NCI-H2107 (cell line): Measurements from ENCODE around the gene ITIH1.

Experiments
- DNase-seq: peaks from one replicate; lab custom pipeline; 2025; lab: John Stamatoyannopoulos, UW

Gene ITIH1

DNA sequence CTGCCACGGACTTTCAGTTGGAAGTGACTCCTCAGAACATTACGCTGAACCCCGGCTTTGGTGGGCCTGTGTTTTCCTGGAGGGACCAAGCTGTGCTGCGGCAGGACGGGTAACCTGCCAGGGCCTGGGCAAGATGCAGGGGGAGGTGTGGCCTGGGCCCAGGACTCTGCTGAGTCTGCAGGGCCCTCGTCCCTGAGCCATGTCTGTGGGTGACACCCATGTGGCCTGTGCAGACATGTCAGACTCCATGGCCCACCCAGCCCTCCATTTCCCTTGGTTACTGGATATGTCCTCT, 12.3 kb downstream of the ITIH1 start:
- no peak for DNase-seq

DNA sequence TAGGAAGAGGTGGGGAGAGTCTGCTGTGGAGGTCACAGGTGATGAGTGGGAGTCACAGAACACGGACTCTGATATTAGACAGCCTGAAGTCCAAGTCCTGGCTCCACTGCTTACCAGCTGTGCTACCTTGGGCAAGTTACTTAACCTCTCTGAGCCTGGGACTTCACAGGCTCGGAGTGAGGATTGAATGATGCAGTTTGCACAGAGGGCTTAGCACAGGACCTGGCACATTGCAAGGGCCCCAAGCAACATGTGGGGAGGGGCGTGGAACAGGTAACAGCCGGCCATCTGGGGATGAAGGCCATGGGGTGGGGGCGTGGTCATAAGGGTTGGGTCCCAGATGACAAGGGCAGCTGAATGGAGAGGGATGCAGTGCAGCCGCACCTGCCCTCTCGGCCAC, 12.9 kb downstream of the ITIH1 start:
- DNase-seq = no peak

DNA sequence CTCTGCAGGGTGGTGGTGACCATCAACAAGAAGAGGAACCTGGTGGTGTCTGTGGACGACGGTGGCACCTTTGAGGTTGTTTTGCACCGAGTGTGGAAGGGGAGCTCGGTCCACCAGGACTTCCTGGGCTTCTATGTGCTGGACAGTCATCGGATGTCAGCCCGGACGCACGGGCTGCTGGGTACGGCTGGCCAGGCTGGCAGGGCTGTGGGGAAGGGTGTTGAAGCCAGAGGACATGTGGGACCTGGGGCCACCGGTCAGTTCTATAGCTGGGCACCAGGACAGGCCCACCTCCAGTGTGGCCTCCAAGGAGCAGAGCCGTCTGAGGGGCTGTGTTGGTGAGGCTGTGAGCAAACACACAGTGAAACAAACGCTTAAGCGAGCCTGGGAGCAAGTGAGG, 13.3 kb downstream of the ITIH1 start:
- DNase-seq = no peak

DNA sequence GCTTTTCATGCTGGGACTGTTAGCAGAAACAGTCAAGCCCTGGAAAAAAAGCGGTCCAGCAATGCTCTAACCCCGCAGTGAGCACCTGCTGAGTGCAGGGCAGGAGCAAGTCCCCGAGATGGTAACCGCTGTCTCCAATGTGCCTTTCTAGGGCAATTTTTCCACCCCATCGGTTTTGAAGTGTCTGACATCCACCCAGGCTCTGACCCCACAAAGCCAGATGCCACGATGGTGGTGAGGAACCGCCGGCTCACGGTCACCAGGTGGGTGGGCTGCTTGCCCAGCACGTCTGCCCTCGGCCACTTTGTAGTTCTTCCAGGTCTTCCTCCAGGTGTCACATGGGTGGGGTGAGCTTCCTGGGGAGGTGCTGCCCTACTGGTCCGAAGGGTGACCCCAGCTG, 14.0 kb downstream of the ITIH1 start:
- DNase-seq = no peak

DNA sequence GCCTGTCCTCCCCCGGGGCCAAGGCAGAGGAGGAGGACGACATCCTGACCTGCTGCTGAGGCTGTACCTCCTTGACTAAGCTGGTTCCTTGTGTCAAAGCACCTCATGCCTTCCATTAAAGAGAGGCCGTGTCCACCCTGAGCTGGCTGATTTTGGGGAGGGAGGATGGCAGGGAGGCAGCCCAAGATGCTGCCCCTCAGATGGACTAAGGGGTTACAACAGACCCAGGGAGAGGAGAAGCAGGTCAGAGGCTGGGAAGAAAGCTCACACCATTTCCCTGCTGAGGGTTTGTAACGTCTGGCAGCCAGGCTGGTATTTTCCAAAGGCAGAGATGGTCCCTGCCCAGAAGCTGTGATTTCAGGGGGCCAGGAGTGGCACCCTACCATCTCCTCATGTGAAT, 14.5 kb downstream of the ITIH1 start:
- no peak for DNase-seq

DNA sequence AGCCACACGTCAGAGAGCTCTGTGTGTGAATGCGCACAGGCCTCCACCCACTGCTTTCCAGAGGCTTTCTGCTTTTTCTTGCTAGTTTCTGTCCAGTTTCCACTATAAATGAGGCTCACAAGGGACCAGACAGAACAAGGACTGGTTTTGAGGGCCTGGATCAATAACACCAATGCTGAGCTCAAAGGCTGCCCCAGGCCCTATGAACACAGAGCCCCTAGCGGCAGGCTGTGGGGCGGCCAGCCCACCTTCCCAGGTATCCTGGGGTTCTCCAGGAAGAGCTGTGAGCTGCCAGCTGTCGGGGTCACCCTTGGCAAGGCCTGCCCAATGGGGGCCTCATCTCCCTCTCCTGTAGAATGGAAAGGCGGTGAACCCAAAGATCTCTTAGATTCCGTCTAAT, 15.0 kb downstream of the ITIH1 start:
- DNase-seq = no peak

DNA sequence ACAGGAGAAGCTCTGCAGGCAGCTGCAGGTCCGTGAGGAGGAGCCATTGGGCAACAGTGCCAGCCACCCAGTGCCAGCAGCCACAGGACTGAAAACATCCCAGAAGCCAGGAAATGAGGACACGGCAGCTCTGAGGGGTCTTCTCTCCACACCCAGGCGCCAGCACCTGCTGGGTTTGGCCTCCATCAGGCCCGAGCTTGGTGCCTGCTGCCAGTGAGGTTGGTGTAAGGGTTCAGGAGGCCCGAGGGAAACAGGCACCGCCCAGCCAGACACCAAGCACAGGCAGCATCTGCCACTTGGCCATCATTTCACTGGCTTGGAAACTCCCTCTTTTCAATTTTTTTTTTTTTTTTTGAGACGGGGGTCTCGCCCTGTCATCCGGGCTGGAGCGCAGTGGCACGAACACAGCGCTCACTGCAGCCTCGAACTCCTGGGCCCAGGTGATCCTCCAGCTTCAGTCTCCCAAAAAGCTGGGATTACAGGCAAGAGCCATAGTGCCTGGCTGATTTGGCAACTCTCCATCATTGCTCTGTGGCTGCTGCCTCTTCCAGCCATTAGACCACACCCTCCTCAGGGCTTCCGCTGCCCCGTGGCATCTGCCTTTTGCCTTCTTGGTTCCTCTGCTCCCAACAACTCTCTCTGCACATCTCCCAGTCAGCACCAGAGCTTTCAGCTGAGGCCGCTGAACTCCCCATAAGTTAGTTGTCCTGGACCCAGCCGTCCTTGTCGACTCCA, 15.7 kb downstream of the ITIH1 start:
- DNase-seq = no peak

DNA sequence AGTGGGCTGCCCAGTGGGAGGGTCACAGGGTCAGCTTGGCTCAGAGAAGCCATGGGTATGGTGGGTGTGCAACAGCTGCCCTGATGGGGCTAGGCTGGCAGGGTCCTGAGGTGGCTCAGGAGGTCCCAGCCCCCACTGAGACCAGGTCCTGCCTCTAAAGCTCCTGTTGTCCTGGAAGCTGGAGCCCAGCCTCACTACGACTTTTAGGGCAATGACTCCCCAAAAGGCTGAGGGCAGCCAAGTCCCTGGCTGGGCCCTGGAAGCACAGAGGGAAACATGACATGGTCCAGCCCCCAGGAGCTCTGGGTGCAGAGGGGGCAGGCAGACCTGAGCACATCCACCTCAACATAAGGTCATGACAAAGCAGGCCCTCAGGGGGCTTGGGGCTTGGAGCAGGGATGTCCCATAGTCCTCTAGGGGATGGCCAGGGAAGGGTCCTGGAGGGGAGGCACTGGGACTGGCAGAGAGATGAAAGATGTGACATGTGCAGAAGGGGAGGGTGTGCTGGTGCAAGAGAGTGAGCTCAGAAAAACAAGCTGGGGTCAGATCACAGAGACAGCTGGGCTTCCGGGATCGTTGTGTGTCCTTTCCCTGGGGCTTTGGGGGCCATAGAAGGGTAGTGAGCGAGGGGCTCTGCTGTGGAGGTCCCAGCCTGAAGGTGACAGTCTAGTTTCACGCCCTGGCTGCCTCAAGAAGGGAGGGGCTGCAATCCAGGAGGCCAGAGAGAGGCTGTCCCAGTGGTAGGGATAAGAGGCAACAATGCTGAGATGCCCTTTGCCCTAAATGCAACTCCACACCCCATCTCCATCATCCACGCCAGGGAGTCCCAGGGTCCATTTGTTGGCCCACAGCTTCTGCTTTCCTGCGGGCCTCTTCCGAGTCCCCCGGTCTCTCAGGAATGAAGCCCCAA, 16.6 kb downstream of the ITIH1 start:
- DNase-seq = no peak

DNA sequence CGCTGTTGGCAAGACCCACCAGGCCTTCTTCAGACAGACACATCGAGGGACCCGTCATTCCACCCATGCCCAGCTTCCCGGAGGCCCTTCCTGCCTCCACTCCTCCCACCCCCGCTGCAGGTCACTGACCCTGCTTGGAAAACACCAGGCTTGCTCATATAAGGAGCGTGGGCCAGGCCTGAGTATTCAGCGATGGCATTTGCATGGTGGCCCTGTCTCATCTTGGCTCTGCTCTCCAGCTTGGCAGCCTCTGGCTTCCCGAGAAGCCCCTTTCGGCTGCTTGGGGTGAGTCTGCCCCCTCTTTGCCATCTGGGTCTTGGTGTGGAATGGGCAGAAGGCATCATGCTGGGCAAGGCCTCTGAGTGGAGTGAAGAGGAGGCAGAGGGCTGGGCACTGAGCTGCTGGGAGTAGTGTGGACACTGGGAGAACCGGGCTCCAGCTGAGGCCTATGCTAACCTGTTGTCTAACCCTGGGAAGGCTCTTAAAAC, 17.3 kb downstream of the ITIH1 start, which contains the start of gene ITIH3:
Gene ITIH3 (plus strand): TSS at position 185 of the 488 bp plus-strand sequence. CDS start 8 bp downstream, at position 193.
- DNase-seq = no peak

DNA sequence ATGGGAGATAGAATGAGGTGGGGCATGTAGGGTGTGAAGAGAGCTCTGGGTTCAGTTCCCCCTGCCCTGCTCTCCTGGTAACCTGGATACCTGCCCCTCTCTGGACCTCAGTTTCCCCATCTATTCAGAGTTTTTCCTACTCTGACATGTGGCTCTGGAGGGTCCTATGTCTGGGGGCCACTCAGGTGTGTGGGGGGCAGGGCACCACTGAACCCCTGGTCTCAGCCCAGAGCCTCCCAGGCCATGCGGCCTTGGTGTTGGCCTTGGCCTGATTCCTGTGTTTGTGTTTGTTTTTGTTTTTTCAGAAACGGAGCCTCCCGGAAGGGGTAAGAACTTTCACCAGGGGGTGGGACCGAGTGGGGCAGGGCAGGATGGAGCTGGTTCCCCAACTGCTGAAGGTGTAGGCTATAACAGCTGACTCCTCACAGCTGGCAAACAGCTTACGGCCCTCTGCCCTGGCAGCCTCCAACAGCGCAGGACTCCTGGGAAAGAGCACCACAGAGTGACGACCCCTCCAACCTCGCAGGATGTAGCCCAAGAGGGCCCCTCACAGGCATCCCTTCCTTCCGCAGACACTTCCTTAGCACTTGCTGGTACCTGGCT, 18.0 kb downstream of the ITIH1 start:
- no peak for DNase-seq

DNA sequence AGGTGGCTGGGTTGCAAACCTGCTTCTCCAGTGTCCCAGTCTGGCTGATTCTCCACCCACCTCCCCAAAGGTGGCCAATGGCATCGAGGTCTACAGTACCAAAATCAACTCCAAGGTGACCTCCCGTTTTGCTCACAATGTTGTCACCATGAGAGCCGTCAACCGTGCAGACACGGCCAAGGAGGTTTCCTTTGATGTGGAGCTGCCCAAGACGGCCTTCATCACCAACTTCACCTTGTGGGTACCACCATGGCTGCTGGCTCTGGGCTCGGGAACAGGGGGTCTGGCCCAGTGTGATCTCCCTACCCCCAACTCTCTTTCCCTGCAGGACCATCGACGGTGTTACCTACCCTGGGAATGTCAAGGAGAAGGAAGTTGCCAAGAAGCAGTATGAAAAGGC, 19.0 kb downstream of the ITIH1 start:
- no peak for DNase-seq

DNA sequence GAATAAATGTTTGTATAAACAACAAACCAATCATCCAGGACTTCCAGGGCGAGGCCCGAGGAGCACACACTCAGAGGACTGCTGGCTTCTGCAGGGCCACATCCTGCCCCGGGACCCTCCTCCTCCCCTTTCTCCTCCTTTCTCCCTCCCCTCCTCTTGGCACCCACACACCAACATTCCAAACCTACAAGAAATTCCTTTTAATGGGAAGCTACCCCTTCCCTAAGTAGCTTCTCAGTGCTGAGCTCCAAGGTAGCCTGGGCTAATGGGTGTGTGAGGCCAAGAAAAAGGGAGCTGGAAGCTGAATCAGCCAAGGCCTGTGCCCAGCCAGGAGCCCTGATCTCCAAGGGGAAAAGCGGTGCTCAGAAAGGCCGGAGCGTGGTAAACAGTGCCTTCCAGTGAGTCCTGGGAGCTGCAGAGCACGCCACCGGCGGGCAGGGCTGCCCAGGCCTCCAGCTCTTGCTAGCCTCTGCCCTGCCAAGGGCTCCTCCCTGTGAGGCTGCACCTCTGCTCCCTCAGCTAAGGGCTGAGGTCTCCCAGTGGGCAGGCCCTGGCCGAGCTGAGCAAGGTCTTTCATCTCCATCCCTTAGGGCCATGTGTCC, 21.1 kb downstream of the ITIH1 start:
- DNase-seq = no peak

DNA sequence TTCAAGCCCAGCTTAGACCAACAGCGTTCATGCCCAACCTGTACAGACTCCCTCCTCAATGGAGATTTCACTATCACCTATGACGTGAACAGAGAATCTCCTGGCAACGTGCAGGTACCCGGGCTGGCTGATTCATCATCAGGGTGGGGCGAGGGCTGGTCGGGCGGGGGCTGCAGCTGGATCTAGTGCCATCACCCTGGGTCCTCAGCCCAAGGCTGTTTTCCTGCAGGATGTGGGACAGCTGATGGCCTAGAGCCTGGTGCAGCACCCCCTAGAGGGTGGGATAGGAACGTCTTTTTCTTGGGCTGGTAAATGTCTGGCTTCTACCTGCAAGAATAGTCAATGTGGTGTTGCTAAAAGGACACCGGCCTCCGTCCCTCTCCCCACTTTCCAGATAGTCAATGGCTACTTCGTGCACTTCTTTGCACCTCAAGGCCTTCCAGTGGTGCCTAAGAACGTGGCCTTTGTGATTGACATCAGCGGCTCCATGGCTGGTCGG, 21.6 kb downstream of the ITIH1 start:
- DNase-seq = no peak

DNA sequence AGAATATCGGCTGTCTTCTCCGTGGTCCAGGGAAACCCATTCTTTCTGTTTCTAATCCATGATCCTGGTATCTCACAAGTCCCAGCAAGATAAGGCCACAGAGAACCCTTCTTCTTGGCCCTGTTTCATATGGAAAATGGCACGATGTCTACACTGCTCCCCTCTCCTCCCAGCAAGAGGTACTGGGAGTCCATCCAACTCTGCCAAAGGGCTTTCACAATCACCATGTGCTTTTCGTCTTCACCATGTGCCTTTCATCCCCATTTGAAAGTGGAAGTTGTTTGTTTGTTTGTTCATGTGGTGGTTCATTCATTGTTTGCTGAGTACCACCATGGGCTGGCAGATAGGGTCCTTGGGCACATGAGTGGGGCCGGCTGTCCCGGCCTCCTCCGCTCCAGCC, 22.7 kb downstream of the ITIH1 start:
- no peak for DNase-seq

DNA sequence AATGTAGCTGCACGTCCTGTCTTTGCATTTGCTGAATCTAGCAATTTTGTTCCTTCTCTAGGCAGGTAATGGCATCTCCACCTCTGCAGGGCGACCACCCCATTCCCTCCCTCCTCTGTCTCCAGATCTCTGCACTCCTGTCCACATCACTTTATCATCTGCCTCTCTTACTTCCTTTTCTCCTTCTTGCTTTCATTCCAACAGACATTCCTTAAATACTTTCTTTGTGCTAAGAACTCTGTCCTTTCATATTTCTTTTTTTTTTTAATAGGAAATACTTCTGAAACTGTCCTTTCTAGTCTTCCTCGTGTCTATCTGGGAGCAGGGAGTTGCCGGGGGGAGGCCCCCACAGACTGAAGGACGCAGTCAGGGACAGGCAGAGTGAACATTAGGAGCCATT, 24.4 kb downstream of the ITIH1 start:
- no peak for DNase-seq

DNA sequence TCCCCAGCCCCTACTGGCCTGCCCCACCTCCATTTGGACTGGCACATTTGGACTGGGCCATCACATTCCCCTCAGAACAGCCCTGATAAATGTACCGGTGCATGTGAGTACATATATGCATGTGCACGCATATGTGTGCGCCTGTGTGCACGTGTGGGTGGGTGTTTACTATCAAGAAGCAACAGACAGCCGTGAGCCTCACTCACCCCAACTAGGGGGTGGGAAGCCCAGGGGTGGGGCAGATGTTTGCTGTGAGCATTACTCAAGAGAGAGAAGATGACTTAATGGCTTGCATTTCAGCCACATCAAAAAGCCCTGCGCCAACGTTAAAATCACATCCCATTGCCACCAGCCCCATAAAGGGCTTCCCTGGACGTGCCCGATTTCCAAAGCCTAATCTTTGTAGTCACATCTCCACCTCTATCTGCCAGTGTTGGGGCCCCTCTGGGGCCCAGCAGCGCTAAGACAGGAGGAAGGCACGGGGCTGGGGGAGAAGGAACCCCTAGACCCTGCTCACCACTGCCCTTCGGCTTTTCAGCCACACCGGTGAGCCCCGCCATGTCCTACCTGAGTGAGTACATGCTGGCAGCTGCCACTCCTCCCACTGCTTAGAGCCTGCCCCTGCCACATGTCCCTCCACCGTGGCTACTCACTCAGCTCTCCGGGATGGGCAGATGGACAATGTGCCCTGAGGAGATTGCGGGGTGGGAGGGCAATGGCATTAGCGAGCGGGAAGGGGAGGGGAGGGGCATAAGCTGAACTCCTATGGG, 28.1 kb downstream of the ITIH1 start:
- no peak for DNase-seq

DNA sequence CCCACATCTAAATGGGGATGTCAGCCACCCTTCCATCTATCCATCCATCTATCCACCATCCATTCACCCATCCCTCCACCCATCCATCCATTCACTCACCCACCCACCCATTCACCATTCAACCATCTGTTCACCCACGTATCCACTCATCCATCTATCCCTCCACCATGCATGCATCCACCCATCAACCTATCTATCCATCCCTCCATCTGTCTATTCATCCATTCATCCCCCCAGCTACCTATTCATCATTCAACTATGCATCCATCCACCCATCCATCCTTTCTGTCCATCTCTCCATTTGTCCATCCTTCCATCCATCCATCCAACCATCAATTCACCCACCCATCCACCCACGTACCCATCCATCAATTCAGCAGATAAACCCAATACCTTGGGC, 31.8 kb downstream of the ITIH1 start:
- DNase-seq = no peak

DNA sequence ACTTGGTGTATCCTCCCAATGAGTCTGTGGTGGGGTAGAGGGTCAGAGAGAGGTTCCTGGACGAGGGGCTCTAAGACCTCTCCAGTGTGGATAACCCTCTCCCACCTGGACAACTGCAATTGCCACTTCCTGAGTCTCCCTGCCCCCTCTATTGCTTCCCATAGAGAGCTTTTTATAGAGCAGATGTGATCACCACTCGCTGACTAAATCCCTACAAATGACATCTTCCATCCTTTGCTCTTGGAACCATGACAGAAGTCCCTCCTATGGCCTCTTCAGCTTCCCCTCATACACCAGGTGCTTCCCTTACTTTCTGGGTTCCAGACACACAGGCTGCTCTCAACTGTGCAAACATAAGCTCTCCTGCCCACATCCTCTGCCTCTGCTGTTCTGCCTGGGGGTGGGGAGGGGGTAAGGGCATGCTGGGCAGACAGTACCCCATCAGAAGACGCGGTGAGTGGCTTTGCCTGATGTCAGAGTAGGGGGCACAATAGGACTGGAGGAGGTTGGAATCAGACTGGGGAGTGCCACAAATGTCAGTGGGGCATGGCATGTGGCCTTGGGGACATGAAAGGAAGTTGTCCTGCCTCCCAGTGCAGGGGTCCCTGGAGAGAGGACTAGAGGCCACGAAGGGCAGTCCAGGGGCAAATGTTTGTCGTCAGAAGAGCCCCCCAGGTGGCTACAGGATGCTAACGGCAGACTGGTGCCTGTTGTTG, 32.4 kb downstream of the ITIH1 start:
- DNase-seq = no peak

DNA sequence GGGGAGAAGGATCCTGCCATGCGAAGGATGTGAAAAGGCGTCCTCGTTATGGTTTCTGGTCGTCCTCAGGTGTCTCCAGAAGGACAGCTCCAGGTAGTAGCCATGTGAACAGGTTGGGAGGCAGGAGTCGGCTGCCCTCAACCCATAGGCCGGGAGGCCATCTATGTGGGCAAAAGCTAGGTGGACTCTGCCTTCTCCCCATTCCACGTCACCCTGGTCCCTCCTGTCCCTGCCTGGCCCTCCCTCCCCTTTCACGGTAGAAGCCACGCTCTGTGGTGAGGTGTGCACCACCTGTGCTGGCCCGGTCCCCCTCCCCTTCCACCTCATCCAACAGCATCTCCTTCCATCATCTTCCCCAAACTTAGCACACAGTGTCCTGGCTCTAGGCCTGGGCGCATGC, 33.5 kb downstream of the ITIH1 start:
- no peak for DNase-seq

DNA sequence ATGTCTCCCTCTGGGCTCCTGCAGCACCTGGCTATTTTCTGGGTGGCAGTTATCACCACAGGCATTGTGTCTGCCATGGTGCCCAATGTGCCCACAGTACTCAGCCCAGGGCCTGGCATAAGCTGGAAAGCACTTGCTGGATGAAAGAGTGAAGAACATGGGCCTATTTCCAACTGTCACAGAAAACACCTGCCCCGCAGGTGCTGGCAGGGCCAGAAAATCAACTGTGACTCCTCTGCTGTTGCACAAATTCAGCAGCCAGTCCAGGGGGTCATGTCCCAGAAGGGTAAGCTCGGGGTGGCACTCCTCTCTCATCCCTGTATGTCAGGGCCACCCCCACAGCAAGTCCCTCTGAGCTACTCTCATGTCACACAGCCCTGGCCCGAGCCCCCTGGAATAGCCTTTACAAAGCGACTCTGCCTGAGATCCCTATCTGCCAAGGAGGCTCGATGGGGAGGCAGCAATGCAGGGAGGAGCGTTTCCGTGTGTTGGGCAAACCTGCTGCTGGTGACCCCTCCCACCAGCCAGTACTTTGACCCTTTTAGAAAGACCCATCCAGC, 34.1 kb downstream of the ITIH1 start:
- DNase-seq = no peak

DNA sequence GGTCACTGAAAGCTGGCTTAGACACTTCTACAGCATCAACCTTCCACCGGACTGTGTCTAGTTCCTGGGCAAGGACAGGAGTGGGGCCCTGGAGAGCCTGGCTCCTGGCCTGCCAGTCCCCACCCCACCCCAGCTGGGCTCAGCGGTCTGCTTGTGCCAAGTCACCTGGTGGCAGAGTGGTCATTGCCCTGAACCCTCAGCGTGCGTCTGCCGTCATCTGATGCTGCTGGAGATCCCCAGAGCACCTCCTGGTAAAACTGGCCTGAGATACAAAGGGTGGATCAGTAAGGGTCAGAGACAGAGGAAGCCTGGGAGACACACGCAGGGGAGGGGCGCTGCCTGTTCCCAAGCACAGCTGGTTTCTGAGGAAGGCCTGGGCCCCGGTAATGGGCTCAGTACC, 36.4 kb downstream of the ITIH1 start:
- no peak for DNase-seq
